SK-N-SH treated with all-trans-retinoic acid at 6 μM for 48 hours (cell line): Measurements from ENCODE around the gene AATF.

Source experiments
- BACH2 ChIP-seq: fragments of 250-450 bp; sonication (Bioruptor Pico); IDR thresholded peaks from 2 replicates; pipeline ENCODE4 v1.9.0; 2021; ENCODE audit warnings: mild to moderate bottlenecking, borderline replicate concordance
- ESRRG ChIP-seq: fragments of 250-450 bp; sonication (Bioruptor Pico); IDR thresholded peaks from 2 replicates; pipeline ENCODE4 v1.6.1; 2021; ENCODE audit warnings: mild to moderate bottlenecking

DNA sequence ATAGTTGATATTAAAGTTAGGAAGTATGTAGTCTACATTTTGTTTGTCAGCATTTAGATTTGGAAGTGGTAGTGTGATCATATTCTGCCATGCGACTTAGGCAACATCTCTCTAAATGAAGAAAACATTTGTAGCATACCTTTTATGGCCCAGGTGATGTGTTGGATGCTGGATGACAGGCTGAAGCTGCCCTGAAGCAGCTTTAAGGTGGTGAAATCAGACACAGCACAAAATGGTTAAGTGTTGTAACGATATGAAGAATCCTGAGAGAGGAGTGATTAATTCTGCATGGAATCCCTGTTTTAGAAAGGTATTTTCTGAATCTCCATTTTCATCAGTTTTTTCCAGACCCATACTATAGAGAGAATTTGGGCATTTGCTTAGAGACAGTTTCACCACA, 28.3 kb downstream of the AATF start:
- TF ChIP-seq BACH2 (CRISPR knock-in tag) (no peak), ESRRG (CRISPR knock-in tag) (no peak)
